CD8-positive, alpha-beta memory T cell (primary cell): ENCODE data around the gene THOC7. TPM values are rescaled to one million over a fixed set of nuclear protein-coding genes. Genes with fewer than 3 reads are reported as not detected.

Experiments
- CTCF ChIA-PET: fragments of 350-600 bp; sonication (Branson Sonifier 250); formaldehyde crosslinking; loops from one replicate; lab custom pipeline; 2021; ENCODE audit warnings: antibody characterized with exemption; lab: Charles Lee
- POLR2A ChIA-PET: fragments of 350-600 bp; sonication (Branson Sonifier 250); formaldehyde crosslinking; loops from one replicate; lab custom pipeline; 2021; ENCODE audit warnings: antibody characterized with exemption; lab: Charles Lee
- DNase-seq, 5 donors: peaks; one replicate each; pipeline versions ENCODE4 v3.0.0 to v3.0.0-alpha.2; 2020 to 2022; ENCODE audit warnings: mixed read lengths in 1 of 5
- H3K27ac ChIP-seq: one replicate; pipeline ENCODE4 v1.7.0; 2013; ENCODE audit warnings: low read depth, mild to moderate bottlenecking, low read length, moderate library complexity
- H3K27me3 ChIP-seq: 2 replicates; pipeline ENCODE4 v1.7.0; 2013; ENCODE audit warnings: low read length, mild to moderate bottlenecking; ENCODE audit not compliant: insufficient read depth, poor library complexity, severe bottlenecking
- H3K36me3 ChIP-seq: 2 replicates; pipeline ENCODE4 v1.7.0; 2013; ENCODE audit warnings: mild to moderate bottlenecking, low read length, moderate library complexity; ENCODE audit not compliant: insufficient read depth
- H3K4me1 ChIP-seq: 2 replicates; pipeline ENCODE4 v1.7.0; 2013; ENCODE audit warnings: mild to moderate bottlenecking, low read length, moderate library complexity; ENCODE audit not compliant: insufficient read depth
- H3K4me3 ChIP-seq: 2 replicates; pipeline ENCODE4 v1.7.0; 2013; ENCODE audit warnings: mild to moderate bottlenecking, low read length
- H3K9me3 ChIP-seq: 2 replicates; pipeline ENCODE4 v1.7.0; 2013; ENCODE audit warnings: mild to moderate bottlenecking, low read length
- H3K27ac Mint-ChIP-seq, 8 donors: one replicate each; pipeline ENCODE4 v1.8.0; 2020 to 2021; ENCODE audit warnings: mixed read lengths in 8 of 8, mild to moderate bottlenecking in 6 of 8, inconsistent platforms in 3 of 8, moderate library complexity in 3 of 8
- H3K27me3 Mint-ChIP-seq, 2 donors: one replicate each; pipeline ENCODE4 v1.8.0; 2020 to 2021; ENCODE audit warnings: mixed read lengths in 2 of 2, mild to moderate bottlenecking in 1 of 2, moderate library complexity in 1 of 2
- H3K36me3 Mint-ChIP-seq, 3 donors: one replicate each; pipeline ENCODE4 v1.8.0; 2020 to 2021; ENCODE audit warnings: mixed read lengths in 3 of 3, inconsistent platforms in 1 of 3, mild to moderate bottlenecking in 1 of 3
- H3K4me1 Mint-ChIP-seq, 3 donors: one replicate each; pipeline ENCODE4 v1.8.0; 2020 to 2021; ENCODE audit warnings: mixed read lengths in 3 of 3, inconsistent platforms in 1 of 3, mild to moderate bottlenecking in 1 of 3
- H3K4me3 Mint-ChIP-seq, 7 donors: one replicate each; pipeline ENCODE4 v1.8.0; 2020 to 2021; ENCODE audit warnings: mixed read lengths in 7 of 7, mild to moderate bottlenecking in 6 of 7, moderate library complexity in 4 of 7, inconsistent platforms in 2 of 7
- H3K9me3 Mint-ChIP-seq, 5 donors: one replicate each; pipeline ENCODE4 v1.8.0; 2020 to 2022; ENCODE audit warnings: mixed read lengths in 5 of 5, mild to moderate bottlenecking in 3 of 5, moderate library complexity in 2 of 5, inconsistent platforms in 1 of 5
- polyA plus RNA-seq: library from polyadenylated mRNA; unstranded; fragments of 300-500 nt; fragmentation: Illumina TruSeq; gene quantifications from one replicate; pipeline ENCODE4 v1.2.3, GENCODE V29; 2021
- total RNA-seq, 2 experiments: library from RNA; stranded (reverse); gene quantifications; one replicate each; pipeline ENCODE4 v1.2.3, GENCODE V29; 2021

Gene THOC7
- total and polyA plus RNA-seq, 3 experiments from 2014 or later = 85.5 to 96.2 (median 93.2) TPM

DNA sequence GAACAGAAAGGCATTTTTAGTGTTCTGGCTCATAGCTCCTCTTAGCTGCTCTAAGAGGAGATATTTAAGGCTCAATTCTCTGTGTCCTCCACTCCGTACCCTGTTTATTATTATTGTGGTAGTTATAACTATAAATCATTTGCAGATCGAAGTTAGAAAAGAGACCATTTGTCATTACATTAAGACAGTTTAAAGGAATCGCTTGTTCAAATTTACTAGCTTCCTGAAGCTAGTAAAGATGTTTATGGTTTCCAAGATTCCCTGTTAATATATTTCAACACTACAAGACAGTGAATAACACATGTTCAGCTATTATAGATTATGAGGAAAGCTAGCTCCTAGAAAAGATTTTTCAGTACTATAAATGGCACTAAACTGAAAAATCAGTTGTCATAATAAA lies 12.7 kb upstream of the THOC7 start:
- Mint-ChIP-seq H3K27me3 (no peaks in the 10 kb centered on the region), H3K4me1 (peaks cover 69 to 93% (median 89%) of the 10 kb centered on the region in 3 donors), H3K27ac (peak overlapping the region in 1 of 8 donors; percentile 23), H3K9me3 (no peaks in the 10 kb centered on the region), H3K4me3 (no peak overlapping the region), H3K36me3 (peaks cover 0 to 9% (median 4%) of the 10 kb centered on the region in 3 donors)
- ChIA-PET CTCF (interaction anchor here (1.4 kb wide), 1 partner anchor 9 kb away, joined by 3 read pairs; no protein-coding TSS in a partner anchor), POLR2A (no interaction called here)
- DNase-seq = no peak
- no peak overlapping the region for H3K4me3 ChIP-seq
- H3K36me3 ChIP-seq = no peaks in the 10 kb centered on the region
- H3K27ac ChIP-seq = no peak overlapping the region
- H3K27me3 ChIP-seq = no peaks in the 10 kb centered on the region
- H3K4me1 ChIP-seq = peaks cover 24% of the 10 kb centered on the region
- H3K9me3 ChIP-seq = no peaks in the 10 kb centered on the region

- H3K4me3 Mint-ChIP-seq = no peak overlapping the region
- peaks cover 67 to 91% (median 87%) of the 10 kb centered on the region in 3 donors for H3K4me1 Mint-ChIP-seq
- no peak for DNase-seq
- H3K27me3 Mint-ChIP-seq = no peaks in the 10 kb centered on the region
- no peaks in the 10 kb centered on the region for H3K36me3 ChIP-seq
- H3K4me1 ChIP-seq = peaks cover 24% of the 10 kb centered on the region
- H3K9me3 ChIP-seq = no peaks in the 10 kb centered on the region
- H3K27me3 ChIP-seq = no peaks in the 10 kb centered on the region
- peaks cover 0 to 8% (median 4%) of the 10 kb centered on the region in 3 donors for H3K36me3 Mint-ChIP-seq
- no peak overlapping the region for H3K27ac ChIP-seq
- ChIA-PET POLR2A (no interaction called here), CTCF (interaction anchor here (0.6 to 1.4 kb wide), 4 partner anchors 9 to 608 kb away, joined by 3 read pairs; partner anchors contain the start of genes ATXN7, SCAANT1 and THOC7)
- peak overlapping the region in 3 of 8 donors; percentile 32 to 78 (median 75) for H3K27ac Mint-ChIP-seq
- no peaks in the 10 kb centered on the region for H3K9me3 Mint-ChIP-seq
- no peak overlapping the region for H3K4me3 ChIP-seq
These were observed 11.9 kb upstream of the THOC7 start for GRCh38 chr3:63875510-63875909.

- peaks cover 65 to 90% (median 88%) of the 10 kb centered on the region in 3 donors for H3K4me1 Mint-ChIP-seq
- peaks cover 0 to 5% (median 4%) of the 10 kb centered on the region in 3 donors for H3K36me3 Mint-ChIP-seq
- H3K4me3 Mint-ChIP-seq = no peak overlapping the region
- H3K9me3 Mint-ChIP-seq = no peaks in the 10 kb centered on the region
- CTCF ChIA-PET = interaction anchor here (1.2 to 1.3 kb wide), 2 partner anchors 11 to 37 kb away, joined by 3 read pairs; partner anchors contain the start of genes ATXN7, SCAANT1 and THOC7
- Histone ChIP-seq H3K4me1 (peaks cover 24% of the 10 kb centered on the region), H3K4me3 (no peak overlapping the region), H3K36me3 (no peaks in the 10 kb centered on the region), H3K9me3 (no peaks in the 10 kb centered on the region), H3K27ac (no peak overlapping the region), H3K27me3 (no peaks in the 10 kb centered on the region)
- DNase-seq = no peak
- POLR2A ChIA-PET = no interaction called here
- peak overlapping the region in 2 of 8 donors; percentile 20 to 47 for H3K27ac Mint-ChIP-seq
- H3K27me3 Mint-ChIP-seq = no peaks in the 10 kb centered on the region
These were observed 11.2 kb upstream of the THOC7 start for GRCh38 chr3:63874769-63875168.

- Histone ChIP-seq H3K36me3 (no peaks in the 10 kb centered on the region), H3K4me3 (no peak overlapping the region), H3K9me3 (no peaks in the 10 kb centered on the region), H3K4me1 (peaks cover 10% of the 10 kb centered on the region), H3K27me3 (no peaks in the 10 kb centered on the region), H3K27ac (no peak overlapping the region)
- Mint-ChIP-seq H3K9me3 (no peaks in the 10 kb centered on the region), H3K36me3 (peaks cover 0 to 10% (median 4%) of the 10 kb centered on the region in 3 donors), H3K4me1 (peaks cover 55 to 88% (median 88%) of the 10 kb centered on the region in 3 donors), H3K27ac (no peak overlapping the region), H3K4me3 (no peak overlapping the region), H3K27me3 (no peaks in the 10 kb centered on the region)
- POLR2A ChIA-PET = no interaction called here
- CTCF ChIA-PET = no interaction called here
- DNase-seq = no peak
These were observed 8.7 kb upstream of the THOC7 start for GRCh38 chr3:63872135-63872924.

DNA sequence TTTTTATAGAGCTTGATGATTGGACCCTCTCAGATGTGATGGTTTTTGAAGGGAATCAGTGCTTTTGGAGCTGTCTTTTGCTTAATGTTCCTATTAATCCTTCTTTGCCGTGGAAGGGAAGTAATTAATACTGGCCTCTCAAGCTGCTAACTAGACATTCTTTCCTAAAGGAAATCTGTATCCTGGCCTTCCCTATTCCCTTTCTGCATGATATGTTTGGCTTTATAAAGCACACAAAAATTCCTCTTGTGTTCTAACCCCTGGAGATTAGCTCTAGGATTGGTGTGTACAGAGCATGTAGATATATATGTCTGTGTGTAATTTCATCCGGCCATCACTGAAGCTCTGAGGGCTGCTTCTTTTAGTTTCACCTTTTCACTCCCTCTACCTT lies 7.0 kb upstream of the THOC7 start:
- Histone ChIP-seq H3K27me3 (no peaks in the 10 kb centered on the region), H3K9me3 (no peaks in the 10 kb centered on the region), H3K4me3 (no peak overlapping the region), H3K27ac (no peak overlapping the region), H3K36me3 (no peaks in the 10 kb centered on the region), H3K4me1 (peaks cover 11% of the 10 kb centered on the region)
- H3K4me3 Mint-ChIP-seq = peak overlapping the region in 1 of 7 donors; percentile 1
- peaks cover 52 to 86% (median 85%) of the 10 kb centered on the region in 3 donors for H3K4me1 Mint-ChIP-seq
- H3K27me3 Mint-ChIP-seq = no peaks in the 10 kb centered on the region
- no peaks in the 10 kb centered on the region for H3K9me3 Mint-ChIP-seq
- no peak for DNase-seq
- CTCF ChIA-PET = interaction anchor here (1.1 kb wide), 1 partner anchor 52 kb away, joined by 3 read pairs; the partner anchor contains the start of gene C3orf49
- H3K36me3 Mint-ChIP-seq = peaks cover 0 to 15% (median 6%) of the 10 kb centered on the region in 3 donors
- POLR2A ChIA-PET = interaction anchor here (1.6 kb wide), 1 partner anchor 41 kb away, joined by 5 read pairs; the partner anchor contains the start of gene SCAANT1
- no peak overlapping the region for H3K27ac Mint-ChIP-seq

- no peak overlapping the region for H3K27ac ChIP-seq
- no peak overlapping the region for H3K4me3 Mint-ChIP-seq
These were observed 6.5 kb upstream of the THOC7 start for GRCh38 chr3:63869940-63870614.

GRCh38 chr3:63867225-63867624 lies 3.6 kb upstream of the THOC7 start:
- ChIA-PET CTCF (no interaction called here), POLR2A (no interaction called here)
- Histone ChIP-seq H3K27me3 (no peaks in the 10 kb centered on the region), H3K4me3 (no peak overlapping the region), H3K9me3 (no peaks in the 10 kb centered on the region), H3K27ac (no peak overlapping the region), H3K4me1 (peaks cover 20% of the 10 kb centered on the region), H3K36me3 (no peaks in the 10 kb centered on the region)
- H3K9me3 Mint-ChIP-seq = no peaks in the 10 kb centered on the region
- H3K4me1 Mint-ChIP-seq = peaks cover 47 to 77% (median 76%) of the 10 kb centered on the region in 3 donors
- H3K36me3 Mint-ChIP-seq = peaks cover 0 to 27% (median 2%) of the 10 kb centered on the region in 3 donors
- peak overlapping the region in 2 of 7 donors; percentile 12 to 41 for H3K4me3 Mint-ChIP-seq
- peaks cover 0 to 5% of the 10 kb centered on the region in 2 donors for H3K27me3 Mint-ChIP-seq
- H3K27ac Mint-ChIP-seq = peak overlapping the region in 3 of 8 donors; percentile 29 to 70 (median 50)
- DNase-seq = no peak

More at GRCh38 chr3:63869940-63870614, 6.5 kb upstream of the THOC7 start:
- Mint-ChIP-seq H3K27ac (no peak overlapping the region), H3K9me3 (no peaks in the 10 kb centered on the region), H3K27me3 (no peaks in the 10 kb centered on the region), H3K4me1 (peaks cover 50 to 85% (median 85%) of the 10 kb centered on the region in 3 donors), H3K36me3 (peaks cover 0 to 17% (median 4%) of the 10 kb centered on the region in 3 donors)
- Histone ChIP-seq H3K9me3 (no peaks in the 10 kb centered on the region), H3K27me3 (no peaks in the 10 kb centered on the region), H3K4me3 (no peak overlapping the region), H3K36me3 (no peaks in the 10 kb centered on the region), H3K4me1 (peaks cover 15% of the 10 kb centered on the region)
- DNase-seq = no peak
- ChIA-PET POLR2A (interaction anchor here (1.6 kb wide), 1 partner anchor 42 kb away, joined by 5 read pairs; the partner anchor contains the start of gene SCAANT1), CTCF (interaction anchor here (1.0 to 1.1 kb wide), 2 partner anchors 23 to 51 kb away, joined by 3 to 4 read pairs; partner anchors contain the start of gene C3orf49)
